H1 (cell line): ENCODE measurements around the gene MSL1. TPM values are rescaled to one million over a fixed set of nuclear protein-coding genes. Genes with fewer than 3 reads are reported as not detected.

Experiments used
- ASH2L ChIP-seq: fragments of 200-600, 300-600 bp; sonication (generic); IDR thresholded peaks from one replicate; pipeline ENCODE4 v1.7.1; 2017; ENCODE audit warnings: low read length
- BACH1 ChIP-seq: IDR thresholded peaks from 2 replicates; pipeline ENCODE4 v1.6.1; 2012; ENCODE audit warnings: low read length, improper control_type of control experiment
- CEBPB ChIP-seq: IDR thresholded peaks from 2 replicates; pipeline ENCODE4 v1.6.1; 2012; ENCODE audit warnings: low read depth, low read length
- CHD2 ChIP-seq: IDR thresholded peaks from 2 replicates; pipeline ENCODE4 v1.6.1; 2012; ENCODE audit warnings: low read length, improper control_type of control experiment
- JUN ChIP-seq: IDR thresholded peaks from 2 replicates; pipeline ENCODE4 v1.6.1; 2011; ENCODE audit warnings: low read depth, mild to moderate bottlenecking, improper control_type of control experiment, low read length
- MAFK ChIP-seq: IDR thresholded peaks from 2 replicates; pipeline ENCODE4 v1.6.1; 2012; ENCODE audit warnings: low read depth, mild to moderate bottlenecking, improper control_type of control experiment, low read length
- PHF8 ChIP-seq: fragments of 200-600 bp; sonication (generic); conservative IDR thresholded peaks from 2 replicates; pipeline ENCODE4 v1.7.1; 2012; ENCODE audit warnings: low read depth, mild to moderate bottlenecking, inconsistent platforms, low read length, moderate library complexity
- POLR2A ChIP-seq, 2 experiments: IDR thresholded peaks; 1 replicate in 1 of 2; 2 replicates in 1 of 2; pipeline ENCODE4 v1.6.1; 2011; ENCODE audit warnings: low read depth in 2 of 2, low read length in 2 of 2, mild to moderate bottlenecking in 2 of 2; ENCODE audit errors: control extremely low read depth in 1 of 2
- RAD21 ChIP-seq, 2 experiments: IDR thresholded peaks in 1 of 2; conservative IDR thresholded peaks in 1 of 2; 2 replicates each; pipeline ENCODE4 v1.6.1; 2011; ENCODE audit warnings: low read depth in 2 of 2, low read length in 2 of 2, improper control_type of control experiment in 1 of 2, inconsistent platforms in 1 of 2, mild to moderate bottlenecking in 1 of 2, moderate library complexity in 1 of 2
- SP4 ChIP-seq: IDR thresholded peaks from 2 replicates; pipeline ENCODE4 v1.6.1; 2012; ENCODE audit warnings: low read length, inconsistent platforms
- TAF1 ChIP-seq: IDR thresholded peaks from 2 replicates; pipeline ENCODE4 v1.6.1; 2011; ENCODE audit warnings: mild to moderate bottlenecking, low read depth, low read length
- TBP ChIP-seq: IDR thresholded peaks from 2 replicates; pipeline ENCODE4 v1.6.1; 2011; ENCODE audit warnings: low read depth, low read length, improper control_type of control experiment
- YY1 ChIP-seq: IDR thresholded peaks from 2 replicates; pipeline ENCODE4 v1.6.1; 2011; ENCODE audit warnings: low read depth, mild to moderate bottlenecking, low read length
- polyA plus RNA-seq, 7 experiments: library from polyadenylated mRNA; depleted of rRNA in 3 of 7; stranded (reverse) in 5 of 7; unstranded in 2 of 7; fragments of >200 nt in 5 of 7; fragments of 200-250 nt in 2 of 7; gene quantifications; 1 replicate in 5 of 7; 2 replicates in 1 of 7; 4 replicates in 1 of 7; pipeline versions ENCODE4 v1.2.1 to v1.2.3, GENCODE V29; 2011 to 2013; ENCODE audit warnings: missing spikeins in 2 of 7, mixed read lengths in 2 of 7
- total RNA-seq: library from RNA; stranded (reverse); fragmentation: NEBNext Ultra II Directional; extraction: Animal tissue kit (Norgen Biotek cat#: 25700); gene quantifications from 2 replicates; pipeline ENCODE4 v1.2.1, GENCODE V29; 2021
- TF ChIP-seq, protein P1 (sequence below): IDR thresholded peaks from 2 replicates; pipeline ENCODE4 v1.6.1; 2012; ENCODE audit warnings: low read length, inconsistent platforms

MSL1 gene
- total and polyA plus RNA-seq, 2 of the 8 experiments (the other 6 are each of a cell fraction or from before 2014, with no cell fraction given): 24.1 to 66.5 TPM

DNA sequence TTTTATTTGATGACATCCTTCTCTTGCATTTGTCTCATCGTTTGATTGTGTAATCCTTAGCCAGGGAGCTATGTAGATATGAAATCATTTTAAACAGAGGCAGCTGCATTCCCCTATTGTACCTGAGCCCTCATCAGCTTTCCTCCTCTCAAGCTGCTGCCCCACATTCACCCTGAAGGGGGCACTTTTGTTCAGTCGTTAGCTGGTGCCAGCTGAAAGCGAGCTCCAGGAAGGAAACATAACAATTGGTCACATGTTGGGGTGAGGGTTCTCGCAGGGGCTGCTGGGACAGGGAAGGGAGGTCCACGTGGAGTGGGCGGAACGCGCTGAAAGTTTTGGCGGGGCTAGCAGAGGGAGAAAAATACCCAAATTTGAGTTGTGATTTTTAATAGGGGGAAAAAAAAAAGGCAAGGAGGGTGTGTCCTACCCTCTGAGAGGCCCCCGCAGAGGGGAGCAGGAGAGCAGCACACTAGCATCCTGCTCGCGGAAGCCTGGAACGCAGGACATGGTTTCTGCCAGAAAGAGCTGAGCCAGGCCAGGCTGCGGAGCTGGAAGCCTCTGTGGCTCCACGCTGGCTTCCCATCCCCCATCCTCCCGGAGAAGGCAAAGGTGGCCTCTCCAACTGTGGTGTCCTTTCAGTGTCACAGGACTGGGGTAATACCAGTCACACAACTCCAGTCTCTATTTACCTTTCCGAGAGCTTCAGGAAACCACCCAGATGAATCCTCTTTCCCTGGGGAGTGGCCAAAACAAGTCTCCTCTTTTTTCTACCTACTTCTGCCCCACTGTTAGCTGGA, 8.5 kb upstream of the MSL1 start (continued):
- TF ChIP-seq CHD2 (peak; percentile 11; the same call in 1 of the 2 replicates), ASH2L (peak; percentile 89), SP4 (peak; percentile 62; the same call in 1 of the 2 replicates), PHF8 (0 out of 2 replicates have a peak, but pooled peaks have one; percentile 36), TBP (peak; percentile 33), TAF1 (peak; percentile 68), MAFK (0 out of 2 replicates have a peak, but pooled peaks have one; percentile 5), CEBPB (peak; percentile 30; the same call in 1 of the 2 replicates), BACH1 (no peak), YY1 (0 out of 2 replicates have a peak, but pooled peaks have one; percentile 33), POLR2A (IDR thresholded peaks at IDR 0.05; ENCODE audit: control extremely low read depth in 1 of 2, low read depth in 2 of 2, low read length in 2 of 2) (peak in 1 of 2 experiments; percentile 86; a peak in 2 of 3 replicates), RAD21 (IDR thresholded peaks at IDR 0.05 in 1 of 2, conservative IDR thresholded peaks at IDR 0.05 in 1 of 2; ENCODE audit: low read depth in 2 of 2, low read length in 2 of 2) (peak; percentile 80 to 84), JUN (no peak)
- TF ChIP-seq, protein P1, sequence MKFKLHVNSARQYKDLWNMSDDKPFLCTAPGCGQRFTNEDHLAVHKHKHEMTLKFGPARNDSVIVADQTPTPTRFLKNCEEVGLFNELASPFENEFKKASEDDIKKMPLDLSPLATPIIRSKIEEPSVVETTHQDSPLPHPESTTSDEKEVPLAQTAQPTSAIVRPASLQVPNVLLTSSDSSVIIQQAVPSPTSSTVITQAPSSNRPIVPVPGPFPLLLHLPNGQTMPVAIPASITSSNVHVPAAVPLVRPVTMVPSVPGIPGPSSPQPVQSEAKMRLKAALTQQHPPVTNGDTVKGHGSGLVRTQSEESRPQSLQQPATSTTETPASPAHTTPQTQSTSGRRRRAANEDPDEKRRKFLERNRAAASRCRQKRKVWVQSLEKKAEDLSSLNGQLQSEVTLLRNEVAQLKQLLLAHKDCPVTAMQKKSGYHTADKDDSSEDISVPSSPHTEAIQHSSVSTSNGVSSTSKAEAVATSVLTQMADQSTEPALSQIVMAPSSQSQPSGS: 0 out of 2 replicates have a peak, but pooled peaks have one; percentile 16
